CD4-positive, alpha-beta T cell treated with Interleukin-1 beta for 1 hour (primary cell): ENCODE results near the gene FAM237A.

Source experiments
- DNase-seq, 2 donors: peaks; one replicate each; pipeline ENCODE4 v3.0.0-alpha.2; 2020 to 2022

The FAM237A gene

DNA sequence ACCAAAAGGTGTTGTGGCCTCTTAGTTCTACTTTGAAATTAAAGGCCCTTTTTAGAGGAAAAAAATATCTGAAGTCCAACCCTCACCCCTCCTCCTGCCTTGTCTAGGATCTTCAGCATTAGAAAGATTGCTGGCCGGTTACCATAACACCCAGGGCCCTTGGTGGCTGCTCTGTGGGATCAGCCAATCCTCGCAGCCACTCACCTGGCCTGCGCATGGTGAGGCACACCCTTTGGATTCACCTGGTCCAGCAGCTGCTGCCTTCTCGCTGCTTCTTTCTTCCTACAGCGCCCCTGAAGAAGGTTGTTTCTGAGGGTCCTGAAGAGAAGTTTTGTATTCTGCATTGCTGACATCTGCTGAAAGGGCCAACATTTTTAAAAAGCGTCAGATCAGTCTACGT lies 50.7 kb downstream of the FAM237A start:
- DNase-seq = no peak

DNA sequence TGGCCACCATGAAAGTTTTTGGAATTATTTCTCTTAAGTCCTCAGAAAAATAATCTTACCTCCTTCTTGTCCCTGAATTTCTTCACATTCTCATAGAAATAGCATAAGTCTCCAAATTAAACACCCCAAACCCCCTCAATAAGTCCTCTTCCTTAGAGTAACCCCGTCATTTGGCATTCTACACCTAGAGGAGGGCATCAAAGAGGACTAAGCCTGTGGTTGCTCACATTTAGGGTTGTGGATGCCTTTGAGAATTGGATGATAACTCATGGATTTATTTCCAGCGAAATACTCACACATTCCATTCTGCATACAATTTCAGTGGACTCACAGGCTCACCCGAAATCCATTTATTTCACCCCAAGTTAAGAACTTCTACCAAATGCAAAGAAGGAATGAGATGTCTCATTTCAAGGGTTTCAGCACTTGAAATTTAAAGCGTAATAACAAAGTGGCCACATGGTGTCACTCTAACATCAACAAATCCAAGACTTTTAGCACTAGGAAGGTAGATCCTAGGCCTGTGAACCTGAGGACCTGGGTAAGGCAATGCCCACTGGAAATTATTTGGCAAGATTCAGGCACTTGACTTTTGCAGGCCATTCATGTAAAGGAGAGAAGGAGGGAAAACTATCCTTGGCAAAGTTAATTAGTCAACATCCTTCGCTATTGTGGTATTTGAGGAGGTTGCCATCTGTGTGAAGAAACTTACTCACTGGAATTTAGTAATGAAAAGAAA lies 51.3 kb downstream of the FAM237A start:
- peak in 1 of 2 donors; percentile 58 for DNase-seq

DNA sequence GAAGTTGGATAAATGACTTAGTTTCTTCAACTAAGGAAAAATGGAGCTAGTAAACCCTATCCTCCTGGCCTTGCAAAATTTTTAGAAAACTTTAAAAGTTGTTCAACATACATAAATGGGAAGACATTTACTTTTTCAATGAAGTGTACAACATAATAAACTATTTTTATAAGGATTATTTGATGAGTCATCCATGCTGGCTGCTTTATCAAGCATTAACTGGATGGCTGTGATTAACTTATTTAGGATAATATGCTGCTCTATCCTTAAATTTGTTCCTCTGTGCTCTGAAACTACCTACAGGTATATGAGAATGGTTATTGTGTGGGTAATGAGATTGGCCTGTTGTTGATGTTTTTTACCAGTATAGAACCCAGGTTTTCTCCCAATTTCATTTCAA lies 54.6 kb downstream of the FAM237A start:
- no peak for DNase-seq

DNA sequence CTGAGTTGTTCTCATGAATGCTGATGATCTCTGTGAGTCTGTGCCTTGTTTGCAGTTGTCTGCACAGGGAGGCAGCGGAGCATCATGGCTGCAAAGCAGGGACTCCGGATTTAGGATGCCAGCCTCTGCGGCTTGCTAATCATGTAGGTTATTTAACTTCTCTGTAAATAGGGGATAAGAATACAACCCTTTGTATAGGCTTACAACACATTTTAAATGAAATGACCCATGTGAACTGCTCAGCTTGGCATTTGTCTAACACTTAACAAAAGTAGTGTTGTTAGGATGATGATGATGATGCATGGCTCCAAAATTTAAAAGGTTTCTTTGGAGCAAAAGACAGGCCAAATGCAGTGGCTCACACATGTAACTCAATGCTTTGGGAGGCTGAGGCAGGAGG lies 56.5 kb downstream of the FAM237A start:
- no peak for DNase-seq
